Measurements from ENCODE around the gene CST11. TPM values are rescaled to one million over a fixed set of nuclear protein-coding genes. Genes with fewer than 3 reads are reported as not detected.

CST11 gene
- total RNA-seq, 1 donor = not detected

GRCh38 chr20:23415555-23415954 is 37.1 kb downstream of the CST11 start:
- no peak for DNase-seq (ENCODE audit: low read depth)
- no peak for TF ChIP-seq CTCF (IDR thresholded peaks at IDR 0.05; ENCODE audit: insufficient read depth, low read length)
- H3K4me3 ChIP-seq (ENCODE audit: low read depth, low read length) = no peak overlapping the region

GRCh38 chr20:23414526-23415188 is 38.0 kb downstream of the CST11 start:
- no peak for DNase-seq (ENCODE audit: low read depth)
- H3K4me3 ChIP-seq (ENCODE audit: low read depth, low read length) = no peak overlapping the region
- TF ChIP-seq CTCF (IDR thresholded peaks at IDR 0.05; ENCODE audit: insufficient read depth, low read length) = no peak

DNA sequence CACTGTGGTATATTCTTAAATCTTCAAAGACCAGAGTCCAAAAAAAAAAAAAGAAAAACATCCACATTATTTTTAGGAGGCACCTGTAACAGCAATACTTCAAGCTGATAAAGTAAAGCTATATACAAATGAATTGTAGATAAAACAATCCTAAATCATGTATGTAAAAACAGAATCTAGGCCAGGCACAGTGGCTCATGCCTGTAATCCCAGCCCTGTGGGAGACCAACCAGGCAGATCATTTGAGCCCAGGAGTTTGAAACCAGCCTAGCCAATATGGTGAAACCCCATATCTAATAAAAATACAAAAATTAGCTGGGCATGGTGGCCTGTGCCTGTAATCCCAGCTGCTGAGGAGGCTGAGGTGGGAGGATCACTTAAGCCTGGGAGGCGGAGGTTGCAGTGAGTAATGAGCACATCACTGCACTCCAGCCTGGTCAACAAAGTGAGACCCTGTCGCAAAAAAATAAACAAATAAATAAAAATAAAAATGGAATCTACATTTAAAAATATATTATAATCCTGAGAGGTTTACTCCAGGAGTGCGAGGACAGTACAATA is 38.7 kb downstream of the CST11 start:
- DNase-seq (ENCODE audit: low read depth) = no peak
- no peak for TF ChIP-seq CTCF (IDR thresholded peaks at IDR 0.05; ENCODE audit: insufficient read depth, low read length)
- H3K4me3 ChIP-seq (ENCODE audit: low read depth, low read length) = no peak overlapping the region

DNA sequence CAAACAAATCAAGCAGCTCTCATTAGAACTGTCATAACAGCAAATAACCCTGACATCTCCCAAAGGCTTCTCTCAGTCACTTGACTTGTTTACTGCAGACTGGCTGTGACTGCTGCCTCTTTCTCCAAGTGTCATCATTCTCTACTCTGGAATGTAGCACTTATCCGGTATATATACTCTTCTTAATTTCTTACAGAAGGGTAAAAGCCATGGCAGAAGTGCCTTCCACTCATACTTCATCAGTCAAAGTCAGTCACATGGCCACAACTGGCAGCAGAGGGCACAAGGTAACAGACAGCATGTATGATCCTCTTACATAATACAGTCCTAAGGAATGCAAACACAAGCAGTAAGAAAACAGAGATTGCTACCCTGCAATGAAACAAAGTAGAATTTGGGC is 40.6 kb downstream of the CST11 start:
- TF ChIP-seq CTCF (IDR thresholded peaks at IDR 0.05; ENCODE audit: insufficient read depth, low read length) = no peak
- peak; percentile 54 for DNase-seq (ENCODE audit: low read depth)
- no peak overlapping the region for H3K4me3 ChIP-seq (ENCODE audit: low read depth, low read length)

GRCh38 chr20:23410916-23411695 is 41.6 kb downstream of the CST11 start:
- DNase-seq (ENCODE audit: low read depth) = peak; percentile 22
- TF ChIP-seq CTCF (IDR thresholded peaks at IDR 0.05; ENCODE audit: insufficient read depth, low read length) = no peak

GRCh38 chr20:23409800-23410199 is 42.9 kb downstream of the CST11 start:
- no peak for DNase-seq (ENCODE audit: low read depth)
- H3K4me3 ChIP-seq (ENCODE audit: low read depth, low read length) = no peak overlapping the region
- TF ChIP-seq CTCF (IDR thresholded peaks at IDR 0.05; ENCODE audit: insufficient read depth, low read length) = no peak

More at GRCh38 chr20:23410916-23411695, 41.6 kb downstream of the CST11 start:
- H3K4me3 ChIP-seq (ENCODE audit: low read depth, low read length) = no peak overlapping the region
